Measurements from ENCODE around the gene GRM7. TPM values are rescaled to one million over a fixed set of nuclear protein-coding genes. Genes with fewer than 3 reads are reported as not detected.

Gene GRM7
- total and polyA plus RNA-seq, 5 experiments from 2014 or later: not detected

GRCh38 chr3:7226393-7226792, 365.5 kb downstream of the GRM7 start:
- H3K27me3 Mint-ChIP-seq: peaks cover 0 to 3% (median 0%) of the 10 kb centered on the region in 5 donors
- no peak for ATAC-seq

GRCh38 chr3:7238565-7239295, 377.8 kb downstream of the GRM7 start:
- H3K27ac Mint-ChIP-seq: no peak overlapping the region
- ATAC-seq (no peak), DNase-seq (no peak)
- H3K9me3 Mint-ChIP-seq: peaks cover 0 to 19% (median 2%) of the 10 kb centered on the region in 9 donors
- H3K27me3 Mint-ChIP-seq: no peaks in the 10 kb centered on the region
- POLR2A ChIA-PET: no interaction called here
- no peaks in the 10 kb centered on the region for H3K36me3 Mint-ChIP-seq
- no peaks in the 10 kb centered on the region for H3K4me1 Mint-ChIP-seq
- H3K4me3 Mint-ChIP-seq: no peak overlapping the region

More at GRCh38 chr3:7226393-7226792, 365.5 kb downstream of the GRM7 start:
- Mint-ChIP-seq H3K4me3 (no peak overlapping the region), H3K4me1 (no peaks in the 10 kb centered on the region), H3K9me3 (peaks cover 0 to 13% (median 2%) of the 10 kb centered on the region in 9 donors), H3K36me3 (no peaks in the 10 kb centered on the region), H3K27ac (no peak overlapping the region)
- POLR2A ChIA-PET: no interaction called here
- no peak for DNase-seq

DNA sequence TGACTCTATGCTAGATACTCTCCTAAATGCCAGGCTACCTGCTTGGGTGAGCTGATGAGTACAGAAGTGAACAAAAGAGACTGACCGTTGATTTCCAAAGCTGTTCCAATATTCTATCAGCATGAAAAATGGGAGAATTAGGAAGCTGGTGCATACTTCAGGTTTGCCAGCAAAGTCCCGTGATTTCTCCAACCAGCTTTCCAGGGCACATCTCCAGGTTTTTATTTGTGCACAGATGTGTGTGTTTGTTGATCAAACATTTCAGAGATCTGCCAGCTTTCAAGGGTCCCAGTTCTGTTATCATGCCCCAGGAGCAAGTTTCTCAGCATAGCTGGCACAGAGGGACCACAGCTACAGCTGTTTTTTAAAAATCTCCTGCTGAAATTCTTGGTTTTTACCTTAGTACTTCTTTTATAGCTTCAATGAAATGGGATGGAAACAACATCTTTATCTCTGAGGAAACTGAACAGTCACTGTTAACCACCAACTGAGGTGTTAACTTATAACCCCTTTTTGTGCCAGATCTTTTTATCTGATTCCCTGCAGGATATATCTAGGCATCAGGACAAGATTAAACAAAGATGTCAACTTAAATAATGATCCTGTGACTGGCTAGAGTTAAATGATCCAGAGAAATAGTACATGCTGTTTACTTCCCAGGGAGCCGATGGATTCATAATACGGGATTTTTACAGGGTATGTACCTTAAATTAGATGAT, 380.8 kb downstream of the GRM7 start:
- Mint-ChIP-seq H3K36me3 (no peaks in the 10 kb centered on the region), H3K9me3 (peaks cover 0 to 16% (median 5%) of the 10 kb centered on the region in 9 donors)
- DNase-seq: no peak

DNA sequence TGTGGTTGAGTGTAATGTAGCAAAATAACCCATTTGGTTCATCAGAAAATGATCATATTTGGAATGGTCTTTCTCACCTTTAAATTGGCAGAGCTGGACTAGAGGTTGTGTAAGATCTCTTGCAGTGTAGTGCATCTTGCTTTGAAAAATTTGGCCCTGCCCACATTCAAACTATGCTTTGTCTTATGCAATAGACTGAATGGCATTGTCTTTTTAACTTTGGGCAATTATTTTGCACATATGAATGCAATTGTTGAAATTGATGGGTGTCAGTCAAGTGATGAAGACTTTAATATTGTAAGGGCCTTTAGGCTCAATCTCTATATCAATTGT, 381.4 kb downstream of the GRM7 start:
- H3K36me3 Mint-ChIP-seq: no peaks in the 10 kb centered on the region

More for the DNA sequence above, 380.8 kb downstream of the GRM7 start:
- no peak for ATAC-seq
- no peaks in the 10 kb centered on the region for H3K4me1 Mint-ChIP-seq
- no peak overlapping the region for H3K27ac Mint-ChIP-seq
- H3K4me3 Mint-ChIP-seq: no peak overlapping the region
- H3K27me3 Mint-ChIP-seq: no peaks in the 10 kb centered on the region
- POLR2A ChIA-PET: no interaction called here

DNA sequence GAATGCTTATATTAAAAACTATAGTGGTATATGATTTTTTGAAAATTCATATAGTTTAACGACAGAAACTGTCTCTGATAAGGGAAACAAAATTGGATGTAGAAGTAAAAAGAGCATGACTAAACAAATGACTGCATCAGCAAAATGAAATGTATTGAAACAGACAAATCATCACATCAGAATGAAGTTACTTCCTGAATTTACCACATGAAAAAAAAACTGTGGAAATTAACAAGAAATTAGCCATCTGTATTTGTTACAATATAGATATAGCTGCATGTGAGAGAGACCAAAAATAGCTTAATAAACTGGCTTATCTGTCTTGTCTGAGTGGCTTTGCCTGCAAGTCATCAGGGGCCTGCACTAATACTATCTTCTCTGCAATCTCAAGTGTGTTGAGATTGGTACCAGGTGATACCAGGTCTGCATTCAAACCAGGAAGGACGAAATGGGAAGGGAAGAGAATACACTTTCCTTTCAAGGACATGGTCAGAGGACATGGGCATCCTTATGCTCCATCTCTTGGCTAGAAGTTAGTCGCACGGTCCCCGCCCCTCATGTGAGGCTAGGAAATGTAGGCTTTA, 388.7 kb downstream of the GRM7 start:
- Mint-ChIP-seq H3K9me3 (peaks cover 0 to 12% (median 0%) of the 10 kb centered on the region in 9 donors), H3K27ac (no peak overlapping the region), H3K4me1 (no peaks in the 10 kb centered on the region), H3K27me3 (peaks cover 0 to 2% (median 0%) of the 10 kb centered on the region in 5 donors), H3K4me3 (no peak overlapping the region), H3K36me3 (no peaks in the 10 kb centered on the region)
- POLR2A ChIA-PET: no interaction called here
- no peak for DNase-seq
- no peak for ATAC-seq

More for the DNA sequence above, 381.4 kb downstream of the GRM7 start:
- H3K4me3 Mint-ChIP-seq: no peak overlapping the region
- H3K9me3 Mint-ChIP-seq: peaks cover 0 to 16% (median 4%) of the 10 kb centered on the region in 9 donors
- H3K27me3 Mint-ChIP-seq: no peaks in the 10 kb centered on the region
- ATAC-seq (no peak), DNase-seq (no peak)
- POLR2A ChIA-PET: no interaction called here
- H3K4me1 Mint-ChIP-seq: no peaks in the 10 kb centered on the region
- H3K27ac Mint-ChIP-seq: no peak overlapping the region

DNA sequence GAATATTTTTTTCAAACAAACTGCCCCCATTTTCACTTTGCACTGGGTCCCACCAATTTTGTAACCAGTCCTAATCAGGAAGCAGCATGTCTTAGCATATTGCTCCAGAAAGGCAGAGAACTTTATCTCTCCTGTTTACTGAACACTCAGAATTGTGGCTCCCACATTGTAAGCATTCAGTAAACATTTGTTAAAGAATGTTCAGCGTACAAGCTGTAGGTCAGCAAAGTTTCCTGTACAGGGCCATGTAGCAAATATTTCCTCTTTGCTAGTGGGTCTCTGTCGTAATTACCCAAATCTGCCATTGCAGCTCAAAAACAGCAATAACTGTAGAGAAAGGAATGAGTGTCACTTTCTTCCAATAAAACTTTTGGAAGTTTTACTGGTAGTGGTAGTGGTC, 393.3 kb downstream of the GRM7 start:
- no peak overlapping the region for H3K27ac Mint-ChIP-seq

DNA sequence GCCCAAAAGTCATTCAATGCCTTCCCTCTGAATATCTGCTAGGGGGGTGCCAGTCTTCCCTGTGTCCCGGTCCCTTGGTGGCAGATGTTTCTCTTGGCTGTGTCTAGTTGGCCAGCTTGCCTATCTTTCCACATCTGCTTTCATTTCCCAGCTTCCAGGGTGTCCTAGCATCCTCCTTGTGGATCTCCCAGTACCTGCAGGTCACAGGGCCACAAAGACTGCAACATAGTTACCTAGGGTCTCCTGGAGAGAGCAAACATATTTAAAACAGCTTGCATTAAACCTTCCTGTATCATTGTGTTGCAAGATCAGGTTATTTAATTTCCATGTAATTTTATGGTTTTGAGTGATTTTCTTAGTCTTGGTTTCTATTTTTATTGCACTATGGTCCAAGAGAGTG, 400.1 kb downstream of the GRM7 start:
- Mint-ChIP-seq H3K27me3 (peaks cover 0 to 9% (median 2%) of the 10 kb centered on the region in 5 donors), H3K36me3 (no peaks in the 10 kb centered on the region), H3K9me3 (peaks cover 0 to 15% (median 7%) of the 10 kb centered on the region in 9 donors), H3K27ac (no peak overlapping the region), H3K4me1 (no peaks in the 10 kb centered on the region), H3K4me3 (no peak overlapping the region)
- no peak for DNase-seq
- ATAC-seq: no peak
- POLR2A ChIA-PET: no interaction called here

More for the DNA sequence above, 393.3 kb downstream of the GRM7 start:
- DNase-seq (no peak), ATAC-seq (no peak)
- Mint-ChIP-seq H3K4me3 (no peak overlapping the region), H3K36me3 (no peaks in the 10 kb centered on the region), H3K4me1 (no peaks in the 10 kb centered on the region), H3K9me3 (peaks cover 0 to 21% (median 8%) of the 10 kb centered on the region in 9 donors), H3K27me3 (peaks cover 0 to 2% (median 0%) of the 10 kb centered on the region in 5 donors)
- POLR2A ChIA-PET: no interaction called here

DNA sequence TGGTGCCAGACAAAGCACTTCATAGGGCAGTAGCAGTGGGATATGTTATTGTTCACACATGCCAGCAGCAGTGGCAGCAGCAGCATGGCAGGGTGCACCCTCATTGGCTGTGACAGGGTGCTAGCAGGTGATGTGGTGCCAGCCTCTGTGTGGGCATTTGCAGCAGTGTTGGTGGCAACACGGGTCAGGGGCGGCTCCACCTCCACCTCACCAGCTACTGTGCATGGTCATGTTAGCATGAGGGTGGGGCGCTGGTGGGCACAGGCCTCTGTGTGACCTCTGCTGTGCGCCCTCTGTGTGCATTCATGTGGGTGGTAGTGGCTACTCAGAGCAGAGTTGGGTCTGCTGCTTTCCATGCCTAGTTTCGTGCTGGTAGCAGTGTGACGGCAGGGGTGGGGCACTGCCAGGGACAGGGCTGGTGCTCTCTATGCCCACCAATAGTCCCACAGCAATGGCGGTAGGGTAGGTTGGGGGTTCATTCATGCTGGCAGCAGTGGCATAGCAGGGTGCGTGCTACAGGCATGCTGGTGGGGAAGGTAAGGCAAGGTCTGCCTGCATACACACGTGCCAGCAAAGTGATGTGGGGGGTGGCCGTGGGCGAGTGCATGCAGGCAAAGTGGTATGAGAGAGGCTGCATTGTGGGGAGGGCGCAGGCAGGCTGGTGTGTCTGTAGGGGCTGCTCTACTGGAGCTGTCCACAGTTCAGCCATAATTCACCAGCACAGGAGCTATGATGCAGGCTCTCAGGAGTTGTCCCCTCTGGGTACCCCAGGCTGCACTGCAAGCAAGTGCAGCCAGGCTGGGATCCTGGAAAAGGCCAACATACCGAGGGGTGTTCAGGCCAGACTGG, 402.7 kb downstream of the GRM7 start:
- Mint-ChIP-seq H3K36me3 (no peaks in the 10 kb centered on the region), H3K27ac (no peak overlapping the region), H3K9me3 (peaks cover 0 to 8% (median 2%) of the 10 kb centered on the region in 9 donors), H3K4me3 (no peak overlapping the region), H3K27me3 (peaks cover 0 to 9% (median 2%) of the 10 kb centered on the region in 5 donors), H3K4me1 (no peaks in the 10 kb centered on the region)
- DNase-seq (no peak), ATAC-seq (no peak)
- POLR2A ChIA-PET: no interaction called here

DNA sequence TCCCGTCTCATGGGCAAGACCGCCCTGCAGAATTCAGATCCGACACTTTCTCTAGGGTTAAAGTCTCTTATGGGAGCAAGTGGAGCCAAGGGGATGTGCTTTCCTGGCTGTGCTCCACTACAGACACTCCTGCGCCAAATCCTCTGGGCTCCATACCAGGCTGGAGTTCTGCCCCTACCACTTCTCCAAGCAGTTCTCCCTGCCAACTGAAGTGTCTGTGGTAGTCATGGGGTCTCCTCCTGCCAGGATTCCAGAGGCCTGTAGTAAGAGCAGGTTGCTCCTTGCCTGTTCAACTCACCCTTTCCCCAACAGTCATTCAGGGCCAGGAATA, 403.2 kb downstream of the GRM7 start:
- no peak overlapping the region for H3K27ac Mint-ChIP-seq
- no peaks in the 10 kb centered on the region for H3K36me3 Mint-ChIP-seq
- no peak for ATAC-seq
- no peak for DNase-seq
- POLR2A ChIA-PET: no interaction called here
- H3K27me3 Mint-ChIP-seq: peaks cover 0 to 9% (median 2%) of the 10 kb centered on the region in 5 donors
- no peaks in the 10 kb centered on the region for H3K4me1 Mint-ChIP-seq
- H3K4me3 Mint-ChIP-seq: no peak overlapping the region
- peaks cover 0 to 8% (median 2%) of the 10 kb centered on the region in 9 donors for H3K9me3 Mint-ChIP-seq

DNA sequence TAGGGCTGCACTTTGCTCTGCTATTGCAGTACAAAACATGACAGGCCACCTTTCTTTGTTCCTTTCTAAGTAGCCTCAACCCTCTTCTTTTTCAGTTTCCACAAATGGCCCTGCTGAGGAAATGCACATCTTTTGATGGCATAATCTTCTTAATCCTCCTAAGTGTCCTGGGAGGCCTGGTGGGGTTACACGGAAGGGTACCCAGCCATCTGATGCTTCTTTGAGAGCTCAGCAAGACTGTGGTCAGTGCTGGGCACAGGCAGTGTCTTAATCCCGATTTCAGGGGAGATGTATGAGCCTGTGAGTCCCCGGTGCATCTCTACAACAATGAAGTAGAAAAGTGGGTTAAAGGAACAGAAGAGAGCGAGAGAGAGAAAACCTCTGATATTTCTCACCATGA, 404.8 kb downstream of the GRM7 start:
- Mint-ChIP-seq H3K27ac (no peak overlapping the region), H3K4me1 (no peaks in the 10 kb centered on the region), H3K36me3 (no peaks in the 10 kb centered on the region), H3K9me3 (peaks cover 0 to 16% (median 4%) of the 10 kb centered on the region in 9 donors), H3K4me3 (no peak overlapping the region), H3K27me3 (peaks cover 0 to 9% (median 2%) of the 10 kb centered on the region in 5 donors)
- ATAC-seq (no peak), DNase-seq (no peak)
- POLR2A ChIA-PET: no interaction called here

GRCh38 chr3:7266551-7266950, 405.6 kb downstream of the GRM7 start:
- Mint-ChIP-seq H3K36me3 (no peaks in the 10 kb centered on the region), H3K27ac (no peak overlapping the region), H3K27me3 (peaks cover 0 to 9% (median 2%) of the 10 kb centered on the region in 5 donors), H3K4me3 (no peak overlapping the region), H3K4me1 (no peaks in the 10 kb centered on the region), H3K9me3 (peaks cover 0 to 18% (median 2%) of the 10 kb centered on the region in 9 donors)
- ATAC-seq: no peak
- no peak for DNase-seq
- POLR2A ChIA-PET: no interaction called here

GRCh38 chr3:7270731-7271130, 409.8 kb downstream of the GRM7 start:
- POLR2A ChIA-PET: no interaction called here
- Mint-ChIP-seq H3K27me3 (no peaks in the 10 kb centered on the region), H3K4me1 (no peaks in the 10 kb centered on the region), H3K27ac (no peak overlapping the region), H3K9me3 (peaks cover 0 to 16% (median 6%) of the 10 kb centered on the region in 9 donors), H3K4me3 (no peak overlapping the region), H3K36me3 (no peaks in the 10 kb centered on the region)
- DNase-seq (no peak), ATAC-seq (no peak)

DNA sequence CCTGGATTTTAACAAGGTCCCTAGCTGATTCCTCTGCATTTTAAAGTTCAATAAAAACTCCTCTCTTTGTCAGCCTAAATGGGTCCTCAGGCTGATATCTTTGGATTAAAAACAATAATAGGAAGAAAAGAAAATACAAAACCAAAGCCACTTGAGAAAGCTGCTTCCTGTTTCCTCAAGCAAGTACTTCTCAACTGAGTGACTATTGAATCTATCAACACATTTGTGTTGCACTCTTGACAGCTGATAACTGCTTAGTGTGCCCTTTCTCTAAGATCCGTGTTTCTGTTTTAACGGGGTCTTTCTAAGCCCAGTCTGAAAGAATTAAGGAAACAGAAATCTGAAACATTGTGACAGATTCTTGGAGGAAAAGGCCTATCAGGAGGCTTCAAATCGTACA, 410.7 kb downstream of the GRM7 start:
- ATAC-seq (no peak), DNase-seq (no peak)
- H3K4me3 Mint-ChIP-seq: no peak overlapping the region
- no peaks in the 10 kb centered on the region for H3K4me1 Mint-ChIP-seq
- H3K27me3 Mint-ChIP-seq: no peaks in the 10 kb centered on the region
- H3K9me3 Mint-ChIP-seq: peaks cover 0 to 16% (median 6%) of the 10 kb centered on the region in 9 donors
- no peak overlapping the region for H3K27ac Mint-ChIP-seq
- H3K36me3 Mint-ChIP-seq: no peaks in the 10 kb centered on the region
- POLR2A ChIA-PET: no interaction called here

Data from naive thymus-derived CD8-positive, alpha-beta T cell (primary cell).